ENCODE measurements around the gene RBFOX2. TPM values are rescaled to one million over a fixed set of nuclear protein-coding genes. Genes with fewer than 3 reads are reported as not detected.

Gene RBFOX2
- total and polyA plus RNA-seq, 12 donors = 15.7 to 86.6 (median 69.8) TPM

DNA sequence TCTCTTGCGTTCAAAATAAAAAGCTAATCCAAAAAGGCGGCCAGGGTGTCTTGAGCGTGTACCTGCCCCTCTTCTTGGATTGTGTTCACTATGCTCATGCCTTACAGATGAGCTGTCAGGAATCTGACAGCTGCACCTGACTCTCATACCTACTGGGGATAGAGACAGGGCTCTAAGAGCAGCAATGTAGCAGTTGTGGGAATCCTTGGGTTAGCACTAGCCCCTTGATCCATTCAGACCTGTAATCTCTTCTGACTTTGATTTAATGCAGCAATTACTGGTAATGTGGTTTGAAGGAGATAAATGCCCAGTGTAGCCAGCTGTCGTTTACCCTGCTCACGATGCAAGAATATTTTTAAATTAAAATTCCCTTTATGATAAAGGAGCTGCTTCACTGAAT is 165.2 kb downstream of the RBFOX2 start:
- 78 to 86% (median 81%) methylated on average over 5 of the region's 5 CpGs for WGBS, 4 donors
- Histone ChIP-seq H3K4me1 (replicated peaks in 1 of 2) (peaks cover 3 to 9% of the 10 kb centered on the region in 2 donors), H3K4me3 (no peak overlapping the region), H3K27me3 (no peaks in the 10 kb centered on the region), H3K27ac (no peak overlapping the region), H3K36me3 (replicated peaks in 1 of 2) (no peaks in the 10 kb centered on the region), H3K9me3 (replicated peaks in 1 of 3) (no peaks in the 10 kb centered on the region)
- intact Hi-C loops (cut with DNase I) = no loop called here
- TF ChIP-seq POLR2A (IDR thresholded peaks at IDR 0.05) (no peak), CTCF (IDR thresholded peaks at IDR 0.05) (no peak)
- DNase-seq = no peak

DNA sequence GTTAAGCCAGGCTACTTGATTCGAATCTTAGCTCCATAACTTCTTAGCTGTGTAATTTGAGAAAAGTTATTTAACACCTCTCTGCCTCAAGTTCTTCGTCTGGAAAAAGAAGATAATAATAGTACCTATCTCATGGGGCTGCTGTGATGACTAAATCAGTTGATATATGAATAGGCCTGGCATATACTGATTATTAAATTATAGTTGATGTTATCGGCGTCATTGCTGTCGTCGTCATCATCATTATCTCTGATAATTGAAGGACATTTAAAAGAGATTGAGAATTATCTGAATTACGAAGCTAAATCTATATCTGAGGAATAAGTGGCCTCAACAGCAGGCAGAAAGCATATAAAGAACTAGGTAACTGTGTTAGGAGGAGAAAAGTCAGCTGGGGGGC is 165.9 kb downstream of the RBFOX2 start:
- TF ChIP-seq POLR2A (IDR thresholded peaks at IDR 0.05) (no peak), CTCF (IDR thresholded peaks at IDR 0.05) (no peak)
- H3K4me3 ChIP-seq = no peak overlapping the region
- no peak overlapping the region for H3K27ac ChIP-seq
- H3K36me3 ChIP-seq (replicated peaks in 1 of 2) = no peaks in the 10 kb centered on the region
- no peaks in the 10 kb centered on the region for H3K9me3 ChIP-seq (replicated peaks in 1 of 3)
- peaks cover 3 to 9% of the 10 kb centered on the region in 2 donors for H3K4me1 ChIP-seq (replicated peaks in 1 of 2)
- no peak for DNase-seq
- intact Hi-C loops (cut with DNase I) = no loop called here
- no peaks in the 10 kb centered on the region for H3K27me3 ChIP-seq
- 76 to 90% (median 80%) methylated on average over 7 of the region's 7 CpGs for WGBS, 4 donors

- TF ChIP-seq CTCF (IDR thresholded peaks at IDR 0.05) (no peak), POLR2A (IDR thresholded peaks at IDR 0.05) (no peak)
- no peaks in the 10 kb centered on the region for H3K9me3 ChIP-seq (replicated peaks in 1 of 3)
- no peaks in the 10 kb centered on the region for H3K27me3 ChIP-seq
- WGBS, 4 donors = 90 to 93% (median 91%) methylated on average over 4 of the region's 4 CpGs
- intact Hi-C loops (cut with DNase I) = no loop called here
- no peak for DNase-seq
- H3K4me1 ChIP-seq (replicated peaks in 1 of 2) = peaks cover 3 to 9% of the 10 kb centered on the region in 2 donors
- no peak overlapping the region for H3K27ac ChIP-seq
- no peaks in the 10 kb centered on the region for H3K36me3 ChIP-seq (replicated peaks in 1 of 2)
- H3K4me3 ChIP-seq = no peak overlapping the region
Observed at GRCh38 chr22:35861451-35861850, 167.2 kb downstream of the RBFOX2 start.

DNA sequence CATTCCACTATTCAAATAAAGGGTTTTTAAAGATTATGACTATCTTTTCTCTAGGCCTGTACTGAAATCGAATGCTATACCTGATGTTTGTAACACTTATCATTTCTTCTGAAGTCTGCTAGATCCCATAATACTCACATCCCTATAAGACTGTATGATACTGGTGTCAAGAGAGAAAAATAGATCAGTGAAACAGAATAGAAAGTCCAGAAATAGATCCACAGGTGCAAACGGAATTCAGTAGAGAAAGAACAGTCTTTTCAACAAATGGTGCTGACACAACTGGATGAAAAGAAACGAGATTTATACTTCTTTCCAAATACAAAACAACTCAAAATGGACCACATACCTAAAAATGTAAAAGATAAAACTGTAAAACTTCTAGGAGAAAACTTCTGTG is 167.8 kb downstream of the RBFOX2 start:
- WGBS, 4 donors = 76 to 86% (median 78%) methylated on average over 3 of the region's 3 CpGs

More for the DNA sequence above, 167.8 kb downstream of the RBFOX2 start:
- Histone ChIP-seq H3K27ac (no peak overlapping the region), H3K36me3 (replicated peaks in 1 of 2) (no peaks in the 10 kb centered on the region), H3K9me3 (replicated peaks in 1 of 3) (no peaks in the 10 kb centered on the region), H3K4me3 (no peak overlapping the region), H3K27me3 (no peaks in the 10 kb centered on the region), H3K4me1 (replicated peaks in 1 of 2) (peaks cover 3 to 9% of the 10 kb centered on the region in 2 donors)
- TF ChIP-seq POLR2A (IDR thresholded peaks at IDR 0.05) (no peak), CTCF (IDR thresholded peaks at IDR 0.05) (no peak)
- DNase-seq = no peak
- intact Hi-C loops (cut with DNase I) = no loop called here

Data from adrenal gland (tissue), 12 donors.